Measurements from ENCODE around the gene BRCC3.

BRCC3 gene

DNA sequence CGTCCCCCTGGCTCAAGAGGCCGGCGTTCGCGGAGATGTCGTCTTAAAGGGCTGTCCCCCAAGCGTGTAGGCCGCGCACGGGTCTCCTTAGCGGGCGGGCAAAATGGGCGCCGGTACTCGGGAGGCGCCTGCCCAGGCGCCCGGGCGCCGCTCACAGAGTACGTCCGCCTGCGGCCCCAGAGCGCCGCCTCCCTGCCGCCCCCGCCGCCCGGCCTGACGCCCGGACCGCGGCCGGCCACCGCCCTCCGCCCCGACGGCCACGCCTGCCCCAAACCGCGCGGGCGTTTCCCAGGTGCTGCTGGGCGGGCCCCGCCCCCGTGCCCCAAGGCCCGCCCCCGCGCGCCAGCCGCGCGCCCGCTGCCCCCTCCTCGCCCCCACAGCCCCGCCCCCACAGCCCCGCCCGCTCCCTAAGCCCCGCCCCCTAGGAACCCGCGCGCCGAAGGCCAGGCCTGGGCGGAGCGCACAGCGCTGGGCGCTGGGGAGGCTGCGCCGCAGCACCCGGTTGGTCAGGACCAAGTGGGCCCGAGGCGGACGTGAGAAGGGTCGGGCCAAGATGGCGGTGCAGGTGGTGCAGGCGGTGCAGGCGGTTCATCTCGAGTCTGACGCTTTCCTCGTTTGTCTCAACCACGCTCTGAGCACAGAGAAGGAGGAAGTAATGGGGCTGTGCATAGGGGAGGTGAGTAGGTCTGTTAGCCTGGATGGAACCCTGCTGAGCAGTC, at the start of gene BRCC3, which contains the start of the genes CMC4 and MTCP1:
Gene BRCC3, plus strand, starts transcription at position 534 of the 719 bp plus-strand sequence. Its CDS starts 20 bp downstream, at position 554.
Gene CMC4, minus strand, starts transcription at position 162 of the 719 bp plus-strand sequence. CDS start 7,113 bp downstream, outside the sequence.
Gene MTCP1, minus strand, starts transcription at position 162 of the 719 bp plus-strand sequence. CDS start 5,126 bp downstream, outside the sequence.
- peak; percentile 66 for DNase-seq (ENCODE audit: low read depth)

- no peak for DNase-seq (ENCODE audit: low read depth)
Measured at GRCh38 chrX:155022585-155022984, 48.7 kb upstream of the BRCC3 start, which contains the start of gene F8. F8 (minus strand) TSS chrX:155022723; CDS start chrX:155022552, 171 bp downstream.

DNA sequence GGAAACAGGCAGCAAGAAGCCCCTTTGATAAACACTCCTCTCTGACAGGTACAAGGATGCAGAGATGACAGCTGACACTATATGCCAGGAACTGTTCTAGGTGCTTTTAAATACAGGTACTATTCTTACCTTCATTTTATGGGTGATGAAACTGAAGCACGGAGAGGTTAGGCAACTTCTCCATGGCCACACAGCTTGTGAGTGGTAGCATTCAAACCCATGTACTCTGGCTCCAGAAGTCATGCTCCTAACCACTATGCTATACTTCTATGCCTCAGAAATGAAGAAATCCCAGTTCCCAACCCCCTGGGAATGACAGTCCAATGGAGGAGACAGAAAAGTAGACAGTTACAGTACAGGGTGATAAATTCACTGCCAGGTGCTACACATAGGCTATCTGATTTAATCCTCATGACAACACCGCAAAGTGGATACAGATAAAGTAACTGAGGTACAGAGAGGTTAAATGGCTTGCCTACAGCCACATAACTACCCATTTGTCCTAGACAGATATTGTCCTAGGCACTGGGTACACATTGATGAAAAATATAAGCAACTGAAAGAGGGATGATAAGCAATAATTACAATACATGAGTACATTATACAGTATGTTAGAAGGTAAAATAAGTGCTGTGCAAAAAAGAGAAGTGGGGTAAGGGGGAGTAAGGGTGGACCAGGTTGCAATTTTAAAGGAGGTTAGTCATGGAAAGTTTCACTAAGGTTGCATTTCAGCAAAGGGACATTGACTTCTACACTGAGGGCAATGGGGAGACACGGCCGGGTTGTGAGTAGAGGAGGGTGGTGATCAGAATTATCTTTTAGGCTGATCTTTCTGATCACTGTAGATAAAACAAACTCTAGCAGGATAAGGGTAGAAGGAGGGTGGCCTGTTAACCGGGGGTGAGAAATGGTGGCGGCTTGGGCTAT, 47.1 kb upstream of the BRCC3 start:
- no peak for DNase-seq (ENCODE audit: low read depth)

GRCh38 chrX:155026420-155026726, 44.9 kb upstream of the BRCC3 start:
- DNase-seq (ENCODE audit: low read depth), result no peak

- peak; percentile 87 for DNase-seq (ENCODE audit: low read depth)
Measured at GRCh38 chrX:155026727-155027508, 44.4 kb upstream of the BRCC3 start, which contains the start of gene FUNDC2. FUNDC2 (plus strand) TSS chrX:155026844; CDS start chrX:155026939, 95 bp downstream.

DNA sequence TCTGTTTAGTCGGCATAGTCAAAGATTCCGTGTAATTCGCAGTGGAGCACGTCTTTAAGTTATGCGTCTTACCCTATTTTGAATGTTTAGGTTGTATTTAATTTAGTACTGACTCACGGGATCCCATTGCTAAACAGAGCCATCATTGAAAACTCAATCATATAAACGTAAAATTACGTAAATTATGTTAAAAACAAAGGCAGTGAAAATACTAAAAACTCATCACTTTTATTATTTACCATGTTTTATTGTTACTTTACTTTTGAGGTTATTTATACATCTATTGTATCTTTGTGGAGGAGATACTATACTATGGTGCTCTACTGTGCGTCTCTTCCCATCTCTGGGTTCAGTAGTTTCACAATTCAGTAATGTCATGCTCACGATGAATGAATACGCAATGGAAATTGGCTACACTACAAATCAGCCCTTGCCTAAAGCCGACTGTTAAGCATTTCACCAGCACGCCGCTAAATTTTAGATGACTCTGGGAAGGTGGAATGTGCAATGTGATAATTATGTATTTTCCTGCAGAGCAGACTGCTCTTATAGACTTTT, 43.7 kb upstream of the BRCC3 start:
- no peak for DNase-seq (ENCODE audit: low read depth)

DNA sequence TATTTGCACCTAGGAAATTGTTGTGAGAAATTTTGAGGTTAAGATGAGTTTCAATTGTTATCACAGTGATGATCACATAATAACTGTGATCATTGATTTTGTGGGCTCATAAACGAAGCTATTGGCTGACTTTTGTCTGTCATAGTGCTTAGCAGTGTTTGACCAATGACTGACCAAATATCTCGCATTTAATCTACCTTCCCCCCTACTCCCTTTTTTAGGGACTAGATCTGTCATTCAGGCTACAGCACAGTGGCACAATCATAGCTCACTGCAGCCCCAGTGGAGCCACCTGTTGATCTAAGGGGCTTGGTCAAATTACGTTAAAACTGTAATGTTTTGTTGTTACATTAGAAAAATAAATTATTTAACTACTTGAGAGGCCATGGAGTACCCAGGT, 43.2 kb upstream of the BRCC3 start:
- DNase-seq (ENCODE audit: low read depth), result no peak

DNA sequence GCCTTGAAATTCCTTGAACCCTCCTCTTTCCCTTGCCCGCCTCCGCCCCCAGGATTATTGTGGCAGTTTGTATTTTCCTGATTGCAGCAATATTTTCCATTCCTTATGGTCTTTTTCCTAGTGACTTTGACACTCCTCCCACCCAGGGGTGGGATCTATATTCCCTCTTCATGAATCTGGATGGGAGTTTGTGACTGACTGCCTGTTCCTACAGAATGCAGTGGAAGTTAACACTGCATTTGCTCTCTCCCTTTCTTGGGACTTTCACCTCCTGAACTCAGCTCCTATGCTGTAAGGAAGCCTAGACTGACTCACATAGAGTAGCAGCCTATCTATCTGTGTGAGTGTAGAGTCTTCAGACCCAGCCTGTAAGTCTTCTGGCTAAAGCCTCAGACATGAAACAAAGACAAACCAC, 42.4 kb upstream of the BRCC3 start:
- no peak for DNase-seq (ENCODE audit: low read depth)

DNA sequence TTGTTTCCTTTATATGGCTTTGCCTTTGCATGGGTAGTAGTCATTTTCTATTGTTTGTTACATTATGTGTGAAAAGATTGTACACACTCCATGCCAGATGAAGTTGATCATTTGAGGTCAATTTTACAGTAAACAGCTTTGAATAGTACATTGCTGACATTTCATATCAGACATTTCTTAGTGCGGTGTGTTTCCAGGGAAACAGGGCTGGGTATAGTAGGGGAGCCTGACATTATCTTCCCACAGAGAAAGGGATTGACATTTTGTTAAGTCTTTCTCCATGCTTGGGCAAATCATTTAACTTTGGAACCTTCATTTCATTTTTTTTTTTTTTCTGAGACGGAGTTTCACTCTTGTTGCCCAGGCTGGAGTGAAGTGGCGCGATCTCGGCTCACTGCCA, 39.7 kb upstream of the BRCC3 start:
- no peak for DNase-seq (ENCODE audit: low read depth)

- no peak for DNase-seq (ENCODE audit: low read depth)
Measured at GRCh38 chrX:155035688-155036087, 35.6 kb upstream of the BRCC3 start.

- DNase-seq (ENCODE audit: low read depth), result no peak
Measured at GRCh38 chrX:155046129-155046810, 25.0 kb upstream of the BRCC3 start.

DNA sequence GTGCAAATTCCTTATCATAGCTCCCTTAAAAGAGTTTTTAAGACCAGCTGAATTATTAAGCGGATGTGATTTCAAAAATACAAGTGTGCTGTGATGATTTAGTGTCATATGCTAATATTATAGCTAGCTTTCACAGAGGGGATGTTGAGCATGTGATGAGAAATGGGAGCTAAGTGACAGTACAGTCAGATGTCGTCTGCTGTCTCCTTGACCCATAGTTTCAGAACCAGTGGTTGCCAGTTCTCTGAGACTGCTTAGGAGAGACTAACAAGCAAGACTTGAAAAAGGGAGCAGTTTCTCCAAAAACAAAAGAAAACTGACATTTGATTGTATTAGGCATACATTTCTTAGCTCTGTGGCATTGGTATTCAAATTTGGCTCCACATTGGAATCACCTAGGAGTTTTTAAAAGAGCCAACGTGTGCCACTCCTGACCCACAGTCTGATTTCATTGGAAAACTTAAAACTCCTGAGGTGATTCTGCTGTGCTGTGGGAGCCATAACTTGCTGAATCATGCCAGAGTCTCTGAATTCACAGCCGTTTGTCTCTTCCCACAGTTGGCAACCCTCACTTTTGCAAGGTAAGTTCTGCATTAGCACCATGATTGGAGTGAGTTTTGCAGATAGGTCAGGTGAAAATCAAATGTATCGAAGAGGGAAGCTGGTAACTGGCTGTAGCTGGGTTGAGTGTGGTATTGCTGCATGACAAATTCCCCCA, 24.3 kb upstream of the BRCC3 start:
- no peak for DNase-seq (ENCODE audit: low read depth)

GRCh38 chrX:155048977-155049619, 22.2 kb upstream of the BRCC3 start:
- DNase-seq (ENCODE audit: low read depth), result no peak

DNA sequence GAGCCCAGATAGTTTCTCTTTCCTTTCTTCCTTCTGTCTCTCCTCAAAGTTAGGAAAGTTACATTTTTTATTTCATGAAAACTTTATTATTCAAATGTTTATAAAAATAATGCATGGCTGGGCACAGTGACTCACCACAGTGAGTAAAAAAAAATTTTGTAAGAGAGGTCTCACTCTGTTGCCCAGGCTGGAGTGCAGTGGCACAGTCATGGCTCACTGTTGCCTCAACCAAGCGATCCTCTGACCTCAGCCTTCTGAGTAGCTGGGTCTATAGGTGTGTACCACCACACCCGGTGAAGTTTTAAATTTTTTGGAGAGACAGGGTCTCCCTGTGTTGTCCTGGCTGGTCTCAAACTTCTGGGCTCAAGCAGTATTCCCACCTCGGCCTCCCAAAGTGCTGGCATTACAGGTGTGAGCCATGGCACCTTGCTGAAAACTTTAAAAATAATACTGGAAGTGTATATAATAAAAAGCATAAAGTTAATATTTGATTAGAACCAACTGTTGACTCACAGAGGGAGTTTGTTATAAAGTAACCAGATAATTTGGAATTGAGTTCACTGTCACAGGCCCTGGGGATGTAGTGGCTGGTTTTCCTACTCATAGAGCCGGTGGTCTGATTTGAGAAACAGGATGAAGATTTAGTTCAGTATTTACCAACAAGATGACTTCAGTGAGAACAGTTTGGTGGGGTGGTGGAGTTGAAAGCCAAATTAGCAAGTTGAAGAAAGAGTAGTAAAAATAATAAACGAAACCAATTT, 18.4 kb upstream of the BRCC3 start:
- DNase-seq (ENCODE audit: low read depth), result no peak

DNA sequence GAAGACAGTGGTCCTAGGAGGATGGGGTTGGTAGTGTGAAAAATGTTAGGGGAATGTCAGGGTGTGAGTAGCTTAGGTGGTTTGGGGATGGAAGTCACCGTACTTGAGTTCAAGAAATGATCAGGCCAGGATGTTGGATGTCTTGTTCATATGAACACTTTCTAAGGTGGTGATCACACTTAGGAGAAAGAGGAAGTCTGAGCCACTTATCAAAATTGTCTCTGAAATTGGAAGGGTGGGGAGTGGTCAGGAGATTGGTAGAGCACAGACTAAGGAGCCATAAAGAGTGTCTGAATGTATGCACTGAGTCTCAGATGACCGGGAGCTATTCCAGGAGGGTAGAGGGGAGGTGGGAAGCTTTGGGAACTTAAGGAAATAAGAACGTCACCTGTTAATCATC, 17.7 kb upstream of the BRCC3 start:
- DNase-seq (ENCODE audit: low read depth), result no peak

DNA sequence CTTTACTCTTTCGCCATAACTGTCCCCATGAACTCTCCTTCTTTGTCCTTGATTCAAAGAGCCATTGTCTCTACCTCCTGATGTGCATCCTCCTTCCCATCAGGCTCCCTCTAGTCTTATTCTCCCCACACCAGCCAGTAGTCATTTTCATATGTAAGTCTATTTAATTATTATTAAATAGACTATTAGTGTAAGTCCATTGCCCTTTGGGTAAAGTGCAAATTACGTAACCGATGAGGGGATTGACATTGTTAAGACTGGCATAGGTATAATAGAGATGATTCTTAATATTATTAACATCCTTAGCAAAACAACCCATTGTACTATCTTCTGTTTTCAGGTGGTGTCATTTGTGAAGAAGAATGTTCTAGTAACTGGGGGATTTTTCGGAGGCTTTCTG, 17.1 kb upstream of the BRCC3 start:
- DNase-seq (ENCODE audit: low read depth), result no peak

DNA sequence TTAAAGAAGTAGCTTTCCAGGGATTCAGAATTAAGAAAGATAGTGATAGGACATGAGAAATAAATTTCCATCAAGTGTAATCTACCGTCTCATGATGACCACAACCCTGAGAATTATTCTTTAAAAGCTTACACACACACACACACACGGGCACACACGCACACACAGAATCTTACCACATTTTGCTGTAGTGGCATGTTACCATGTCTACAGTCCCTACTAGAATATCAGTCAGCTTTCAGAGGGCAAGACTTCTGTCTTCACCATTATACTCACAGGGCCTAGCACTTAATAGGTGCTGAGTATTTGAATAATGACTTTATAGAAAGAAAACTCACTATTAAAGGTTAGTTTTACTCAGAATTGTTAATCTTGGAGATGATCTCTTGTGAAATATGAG, 15.8 kb upstream of the BRCC3 start:
- no peak for DNase-seq (ENCODE audit: low read depth)

DNA sequence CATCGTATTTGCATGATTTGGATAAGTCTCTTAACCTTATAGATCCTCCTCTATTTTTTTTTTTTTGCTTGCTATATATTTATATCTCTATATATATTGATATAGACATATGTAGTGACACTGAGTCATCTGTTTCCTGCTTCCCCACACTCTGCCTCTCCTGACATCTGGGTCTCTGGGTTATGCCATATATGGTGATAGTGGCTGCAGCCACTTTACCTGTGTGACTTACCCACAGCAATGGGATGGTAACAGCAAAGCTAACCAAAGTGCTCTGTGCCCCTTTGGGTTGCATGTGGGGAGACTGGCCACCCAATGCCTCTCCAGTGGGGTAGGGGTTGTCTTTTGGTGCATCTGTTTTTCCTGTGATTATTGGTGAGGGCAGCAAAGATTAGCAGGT, 14.8 kb upstream of the BRCC3 start:
- DNase-seq (ENCODE audit: low read depth), result no peak
